ENCODE measurements around the gene RCE1.

Gene RCE1

DNA sequence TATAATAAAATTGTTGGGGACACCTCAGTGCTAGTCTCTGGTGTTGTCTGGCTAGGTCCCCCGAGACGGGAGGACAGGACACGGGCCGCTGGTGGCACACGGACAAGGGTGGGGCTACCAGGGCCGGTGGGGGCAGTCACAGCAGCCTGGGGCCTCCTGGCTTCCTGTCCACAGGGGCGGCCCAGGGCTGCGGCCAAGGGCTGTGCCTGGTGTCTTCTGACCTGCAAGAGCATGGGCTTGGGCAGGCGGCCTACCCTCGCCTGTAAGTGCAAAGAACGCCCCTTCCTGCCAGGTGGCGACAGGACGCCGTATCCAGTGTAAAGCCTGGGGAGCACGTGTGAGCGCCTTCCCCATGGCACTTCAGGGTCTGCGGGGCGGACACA is 17.2 kb downstream of the RCE1 start:
- H4K20me1 ChIP-seq (ENCODE audit: insufficient read depth): no peaks in the 10 kb centered on the region
- TF ChIP-seq, protein P1, sequence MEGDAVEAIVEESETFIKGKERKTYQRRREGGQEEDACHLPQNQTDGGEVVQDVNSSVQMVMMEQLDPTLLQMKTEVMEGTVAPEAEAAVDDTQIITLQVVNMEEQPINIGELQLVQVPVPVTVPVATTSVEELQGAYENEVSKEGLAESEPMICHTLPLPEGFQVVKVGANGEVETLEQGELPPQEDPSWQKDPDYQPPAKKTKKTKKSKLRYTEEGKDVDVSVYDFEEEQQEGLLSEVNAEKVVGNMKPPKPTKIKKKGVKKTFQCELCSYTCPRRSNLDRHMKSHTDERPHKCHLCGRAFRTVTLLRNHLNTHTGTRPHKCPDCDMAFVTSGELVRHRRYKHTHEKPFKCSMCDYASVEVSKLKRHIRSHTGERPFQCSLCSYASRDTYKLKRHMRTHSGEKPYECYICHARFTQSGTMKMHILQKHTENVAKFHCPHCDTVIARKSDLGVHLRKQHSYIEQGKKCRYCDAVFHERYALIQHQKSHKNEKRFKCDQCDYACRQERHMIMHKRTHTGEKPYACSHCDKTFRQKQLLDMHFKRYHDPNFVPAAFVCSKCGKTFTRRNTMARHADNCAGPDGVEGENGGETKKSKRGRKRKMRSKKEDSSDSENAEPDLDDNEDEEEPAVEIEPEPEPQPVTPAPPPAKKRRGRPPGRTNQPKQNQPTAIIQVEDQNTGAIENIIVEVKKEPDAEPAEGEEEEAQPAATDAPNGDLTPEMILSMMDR (conservative IDR thresholded peaks at IDR 0.05; ENCODE audit: low read depth, low read length): no peak
- H3K27me3 ChIP-seq (ENCODE audit: insufficient read depth, low read depth): no peaks in the 10 kb centered on the region
- no peak overlapping the region for H2AFZ ChIP-seq (ENCODE audit: low read depth)
- H3K4me1 ChIP-seq (ENCODE audit: low read depth, poor library complexity, severe bottlenecking): peaks cover 5% of the 10 kb centered on the region
- H3K4me2 ChIP-seq: no peak overlapping the region
- H3K9ac ChIP-seq: no peak overlapping the region
- H3K36me3 ChIP-seq (ENCODE audit: insufficient read depth): no peaks in the 10 kb centered on the region
- no peak overlapping the region for H3K27ac ChIP-seq
- H3K79me2 ChIP-seq (ENCODE audit: insufficient read depth, low read depth): peaks cover 9% of the 10 kb centered on the region; the same call in 1 of the 2 replicates
- no peak overlapping the region for H3K4me3 ChIP-seq (IDR thresholded peaks at IDR 0.05; ENCODE audit: insufficient read depth, low read depth, low read length)

DNA sequence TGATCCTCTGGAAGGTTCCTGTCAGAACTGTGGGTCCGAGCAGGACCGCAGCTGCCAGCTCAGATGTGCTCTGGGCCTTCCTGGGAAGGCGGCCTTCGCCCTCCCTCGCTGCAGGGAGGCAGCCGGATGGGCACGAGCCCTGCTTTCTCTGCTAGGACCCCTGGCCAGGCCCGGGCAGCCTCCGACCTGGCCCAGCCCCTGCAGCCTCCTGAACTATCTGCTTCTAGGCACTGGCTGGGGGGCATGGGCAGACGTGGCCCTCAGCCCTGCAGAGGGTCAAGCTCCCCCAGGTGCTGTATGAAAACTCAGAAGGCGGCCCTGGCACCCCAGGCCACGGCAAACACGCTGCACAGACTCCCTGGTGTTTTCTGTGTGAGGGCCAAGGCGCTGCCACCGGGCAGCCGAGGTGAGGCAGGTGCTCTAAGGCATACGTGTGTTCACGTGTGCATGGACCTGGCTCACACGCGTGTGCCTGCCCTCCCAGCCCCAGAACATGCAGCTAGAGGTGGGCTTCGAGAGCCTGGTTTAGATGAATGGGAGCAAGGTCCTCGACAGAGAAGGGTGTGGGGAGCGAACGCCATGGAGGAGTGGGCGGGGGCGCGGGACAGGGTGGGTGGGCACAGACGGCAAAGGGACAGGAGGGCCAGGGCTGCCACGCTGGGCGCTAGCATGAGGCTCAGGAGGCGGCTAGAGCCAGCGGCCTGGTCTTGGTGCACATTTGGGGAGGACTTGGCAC is 18.0 kb downstream of the RCE1 start:
- Histone ChIP-seq H2AFZ (ENCODE audit: low read depth) (no peak overlapping the region), H4K20me1 (ENCODE audit: insufficient read depth) (no peaks in the 10 kb centered on the region), H3K79me2 (ENCODE audit: insufficient read depth, low read depth) (peaks cover 9% of the 10 kb centered on the region; the same call in 1 of the 2 replicates), H3K36me3 (ENCODE audit: insufficient read depth) (no peaks in the 10 kb centered on the region), H3K9ac (no peak overlapping the region), H3K4me2 (no peak overlapping the region), H3K4me1 (ENCODE audit: low read depth, poor library complexity, severe bottlenecking) (peaks cover 4% of the 10 kb centered on the region), H3K4me3 (IDR thresholded peaks at IDR 0.05; ENCODE audit: insufficient read depth, low read depth, low read length) (no peak overlapping the region), H3K27me3 (ENCODE audit: insufficient read depth, low read depth) (no peaks in the 10 kb centered on the region), H3K27ac (no peak overlapping the region)
- TF ChIP-seq, protein P1 (conservative IDR thresholded peaks at IDR 0.05; ENCODE audit: low read depth, low read length): no peak

DNA sequence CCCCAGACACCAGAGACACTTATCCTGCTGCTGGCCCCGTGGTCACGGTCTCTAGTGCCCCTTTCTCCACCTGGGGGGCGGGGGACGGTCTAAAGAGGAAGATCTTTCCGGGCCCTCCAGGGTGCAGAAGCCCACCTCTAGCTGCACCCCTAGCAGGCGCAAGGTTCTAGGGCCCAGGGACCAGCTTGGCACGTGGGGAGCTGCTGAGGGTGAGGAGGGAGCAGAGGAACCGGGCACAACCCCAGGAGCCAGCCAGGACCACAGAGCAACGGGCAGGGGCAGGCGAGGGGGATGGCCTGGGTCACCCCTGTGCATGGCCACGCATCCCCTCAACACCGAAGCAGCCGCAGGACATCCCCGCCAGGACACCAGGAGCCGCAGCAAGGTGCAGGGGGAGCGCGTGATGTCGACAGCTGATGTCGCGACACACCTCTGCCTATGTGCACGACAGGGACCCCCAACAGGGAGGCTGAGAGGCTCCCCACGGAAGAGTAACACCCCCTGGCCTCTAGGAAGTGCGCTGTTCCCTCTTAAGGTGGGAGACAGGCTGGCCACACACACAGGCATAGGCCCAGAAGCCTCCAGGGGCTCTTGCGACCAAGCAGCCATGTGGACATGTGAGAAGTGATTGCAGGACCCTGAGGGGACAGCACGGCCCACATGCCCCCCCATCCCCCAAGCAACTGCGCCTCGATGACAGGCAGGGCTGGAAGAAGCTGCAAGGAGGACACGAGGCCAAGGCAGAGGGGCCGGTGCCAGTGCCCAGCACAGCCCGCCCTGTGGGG is 18.7 kb downstream of the RCE1 start:
- Histone ChIP-seq H3K9ac (no peak overlapping the region), H3K36me3 (ENCODE audit: insufficient read depth) (no peaks in the 10 kb centered on the region), H3K27me3 (ENCODE audit: insufficient read depth, low read depth) (no peaks in the 10 kb centered on the region), H3K79me2 (ENCODE audit: insufficient read depth, low read depth) (peaks cover 9% of the 10 kb centered on the region; the same call in 1 of the 2 replicates), H4K20me1 (ENCODE audit: insufficient read depth) (no peaks in the 10 kb centered on the region), H3K4me3 (IDR thresholded peaks at IDR 0.05; ENCODE audit: insufficient read depth, low read depth, low read length) (no peak overlapping the region), H3K27ac (no peak overlapping the region), H3K4me1 (ENCODE audit: low read depth, poor library complexity, severe bottlenecking) (peaks cover 11% of the 10 kb centered on the region), H3K4me2 (no peak overlapping the region), H2AFZ (ENCODE audit: low read depth) (no peak overlapping the region)
- TF ChIP-seq, protein P1 (conservative IDR thresholded peaks at IDR 0.05; ENCODE audit: low read depth, low read length): no peak

DNA sequence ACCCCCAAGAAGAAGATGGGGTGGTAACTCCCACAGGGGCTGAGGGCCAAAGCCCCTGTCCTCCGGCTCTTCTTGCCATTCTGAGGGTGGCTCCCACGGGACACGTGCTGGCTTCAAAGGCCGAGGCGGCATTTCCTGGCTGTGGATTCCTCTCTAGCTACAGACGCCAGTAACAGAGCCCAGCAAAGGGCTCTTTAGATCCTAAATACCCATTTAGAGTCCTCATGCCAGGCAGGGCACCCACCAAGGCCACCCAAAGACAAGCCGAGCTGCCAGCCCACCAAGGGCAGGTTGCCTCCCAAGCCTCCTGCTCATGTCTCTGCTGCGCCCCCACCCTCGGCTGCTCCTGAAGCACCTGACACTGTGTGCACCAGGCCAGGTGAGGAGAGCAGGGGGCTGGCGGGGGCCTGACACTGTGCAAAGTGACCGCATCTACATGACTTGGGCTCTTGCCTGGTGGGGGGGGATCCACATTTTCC is 19.4 kb downstream of the RCE1 start:
- Histone ChIP-seq H4K20me1 (ENCODE audit: insufficient read depth) (no peaks in the 10 kb centered on the region), H3K4me2 (no peak overlapping the region), H3K4me3 (IDR thresholded peaks at IDR 0.05; ENCODE audit: insufficient read depth, low read depth, low read length) (no peak overlapping the region), H3K9ac (no peak overlapping the region), H2AFZ (ENCODE audit: low read depth) (no peak overlapping the region), H3K79me2 (ENCODE audit: insufficient read depth, low read depth) (peaks cover 5% of the 10 kb centered on the region; the same call in 1 of the 2 replicates), H3K4me1 (ENCODE audit: low read depth, poor library complexity, severe bottlenecking) (peaks cover 18% of the 10 kb centered on the region), H3K36me3 (ENCODE audit: insufficient read depth) (no peaks in the 10 kb centered on the region), H3K27ac (no peak overlapping the region), H3K27me3 (ENCODE audit: insufficient read depth, low read depth) (no peaks in the 10 kb centered on the region)
- TF ChIP-seq, protein P1 (conservative IDR thresholded peaks at IDR 0.05; ENCODE audit: low read depth, low read length): no peak

Data from KMS-11 (cell line).